K562 (cell line): Measurements from ENCODE around the gene CCDC74B. TPM values are rescaled to one million over a fixed set of nuclear protein-coding genes. Genes with fewer than 3 reads are reported as not detected.
A peak's percentile ranks its signal among the peaks of the same experiment; 100 is the strongest.
"Not testable (repeated sequence)": the region's sequence is repeated elsewhere in the genome, so short reads cannot be mapped to it uniquely, and the experiment has no call there.

Source experiments
- ARID1B ChIP-seq: fragments of 450-650 bp; IDR thresholded peaks from 2 replicates; pipeline ENCODE4 v1.6.1; 2016; ENCODE audit warnings: antibody characterized with exemption, mild to moderate bottlenecking, inconsistent platforms
- DPF2 ChIP-seq: fragments of 450-650 bp; IDR thresholded peaks from 2 replicates; pipeline ENCODE4 v1.6.1; 2016
- ELF1 ChIP-seq: fragments of 200-800 bp; sonication (Bioruptor generic); IDR thresholded peaks from 2 replicates; pipeline ENCODE4 v1.6.1; 2016; ENCODE audit warnings: missing genetic modification characterization, missing compliant biosample characterization
- ELF4 ChIP-seq: fragments of 450-650 bp; formaldehyde crosslinking; IDR thresholded peaks from 2 replicates; pipeline ENCODE4 v1.4.0; 2022; ENCODE audit warnings: missing genetic modification characterization
- FOXK2 ChIP-seq, 2 experiments: fragments of 450-650 bp; IDR thresholded peaks in 1 of 2; conservative IDR thresholded peaks in 1 of 2; 2 replicates each; pipeline ENCODE4 v1.6.1; 2016; ENCODE audit warnings: low read depth in 2 of 2, mild to moderate bottlenecking in 1 of 2
- GATAD2A ChIP-seq: fragments of 450-650 bp; IDR thresholded peaks from 2 replicates; pipeline ENCODE4 v1.6.1; 2017
- MYC ChIP-seq, 2 experiments: fragments of 250-450 bp in 1 of 2; sonication (Bioruptor Pico) in 1 of 2; IDR thresholded peaks; 2 replicates each; pipeline versions ENCODE4 v1.5.1 to v1.6.1; 2012 to 2021; ENCODE audit warnings: low read depth in 2 of 2, borderline replicate concordance in 1 of 2, improper control_type of control experiment in 1 of 2, low read length in 1 of 2, mild to moderate bottlenecking in 1 of 2, moderate library complexity in 1 of 2
- PHF20 ChIP-seq: fragments of 450-650 bp; IDR thresholded peaks from 2 replicates; pipeline ENCODE4 v1.6.1; 2018; ENCODE audit not compliant: partially characterized antibody
- POLR2B ChIP-seq: fragments of 450-650 bp; IDR thresholded peaks from 2 replicates; pipeline ENCODE4 v1.6.1; 2018; ENCODE audit warnings: low read depth; ENCODE audit not compliant: partially characterized antibody
- SMARCA4 ChIP-seq: fragments of 450-650 bp; IDR thresholded peaks from 2 replicates; pipeline ENCODE4 v1.6.1; 2016
- ZKSCAN1 ChIP-seq: fragments of 150-350 bp; IDR thresholded peaks from 2 replicates; pipeline ENCODE4 v1.6.1; 2016; ENCODE audit warnings: low read depth, low read length
- polyA plus RNA-seq, 8 experiments: library from polyadenylated mRNA; depleted of rRNA in 4 of 8; stranded (reverse) in 5 of 8; unstranded in 3 of 8; fragments of >200 nt; fragmentation: Nextera tagmentation in 2 of 8; fragmentation: Illumina TruSeq in 1 of 8; extraction: Ambion mirVana in 2 of 8; extraction: Trizol in 1 of 8; gene quantifications; 2 replicates each; pipeline versions ENCODE4 v1.2.1 to v1.2.3, GENCODE V29; 2011 to 2014; ENCODE audit warnings: inconsistent platforms in 1 of 8, missing spikeins in 1 of 8
- total RNA-seq, 7 experiments: library from RNA; depleted of rRNA in 6 of 7; stranded (reverse); fragments of >200 nt in 6 of 7; fragmentation: Illumina TruSeq in 2 of 7; extraction: Trizol in 2 of 7; gene quantifications; 2 replicates each; pipeline versions ENCODE4 v1.2.1 to v1.2.3, GENCODE V29; 2011 to 2021; ENCODE audit warnings: low replicate concordance in 1 of 7
- TF ChIP-seq, protein P1 (sequence below): fragments of 450-650 bp; IDR thresholded peaks from 2 replicates; pipeline ENCODE4 v1.6.1; 2018; ENCODE audit not compliant: partially characterized antibody
- TF ChIP-seq, protein P2 (sequence below), 3 experiments: IDR thresholded peaks in 2 of 3; conservative IDR thresholded peaks in 1 of 3; 2 replicates each; pipeline ENCODE4 v1.5.1; 2011 to 2012; ENCODE audit warnings: low read length in 3 of 3, mild to moderate bottlenecking in 3 of 3, control low read depth in 2 of 3, improper control_type of control experiment in 1 of 3, inconsistent platforms in 1 of 3, low read depth in 1 of 3, mixed read lengths in 1 of 3, moderate library complexity in 1 of 3; ENCODE audit not compliant: insufficient read depth in 2 of 3
- TF ChIP-seq, protein P3 (sequence below): fragments of 450-650 bp; IDR thresholded peaks from 2 replicates; pipeline ENCODE4 v1.6.1; 2016
- TF ChIP-seq, protein P4 (sequence below): sonication (generic); formaldehyde crosslinking; IDR thresholded peaks from 2 replicates; pipeline ENCODE4 v1.8.0; 2022; ENCODE audit warnings: missing genetic modification reagents, mild to moderate bottlenecking, moderate library complexity, borderline replicate concordance
- TF ChIP-seq, protein P5 (sequence below): fragments of 450-650 bp; IDR thresholded peaks from 2 replicates; pipeline ENCODE4 v1.6.1; 2016; ENCODE audit warnings: borderline replicate concordance

The CCDC74B gene
- total and polyA plus RNA-seq, 9 of the 15 experiments (the other 6 are each of a cell fraction or from before 2014, with no cell fraction given), result 0.04 to 1.5 (median 0.52) TPM; not detected in 1

DNA sequence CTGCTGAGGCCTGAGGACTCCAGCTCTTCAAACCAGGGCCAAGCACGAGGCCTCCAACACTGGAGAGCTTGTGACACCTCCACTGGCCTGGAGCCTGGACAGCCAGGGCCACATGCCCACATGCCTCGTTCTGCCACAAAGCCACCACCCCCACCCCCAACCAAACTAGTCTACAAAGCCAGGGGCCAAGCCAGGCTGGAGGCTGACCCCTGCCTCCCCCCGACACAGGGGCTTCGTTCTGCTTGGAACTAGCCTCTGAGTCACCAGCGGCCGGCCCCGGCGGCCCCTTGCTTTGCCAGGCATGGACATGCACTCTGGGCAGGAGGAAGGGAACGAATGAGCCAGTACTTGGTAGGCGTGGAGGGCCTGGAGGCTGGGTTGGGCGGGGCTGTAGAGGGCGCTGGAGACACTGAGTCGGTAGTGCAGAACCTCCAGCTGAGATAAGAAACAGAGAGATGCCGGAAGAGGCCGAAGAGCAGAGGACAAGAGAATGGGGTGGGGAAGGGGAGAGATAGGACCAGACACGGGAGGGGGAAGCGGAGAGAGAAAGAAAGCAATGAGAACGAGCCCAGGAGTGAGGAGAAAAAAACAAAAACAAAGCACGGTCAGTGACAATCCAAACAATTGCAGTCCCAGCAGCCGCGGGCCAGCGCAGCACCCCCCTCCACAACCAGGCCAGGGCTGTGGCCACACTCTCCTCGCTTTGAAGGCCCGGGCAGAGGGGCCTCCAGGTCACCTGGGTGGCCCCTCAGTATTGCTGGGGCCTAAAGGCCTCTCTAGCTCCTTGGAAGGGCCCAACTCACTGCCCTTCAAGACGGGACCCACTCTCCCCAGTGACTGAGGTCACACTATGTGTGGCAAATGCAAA is 16.2 kb upstream of the CCDC74B start (continued):
- TF ChIP-seq, protein P1, sequence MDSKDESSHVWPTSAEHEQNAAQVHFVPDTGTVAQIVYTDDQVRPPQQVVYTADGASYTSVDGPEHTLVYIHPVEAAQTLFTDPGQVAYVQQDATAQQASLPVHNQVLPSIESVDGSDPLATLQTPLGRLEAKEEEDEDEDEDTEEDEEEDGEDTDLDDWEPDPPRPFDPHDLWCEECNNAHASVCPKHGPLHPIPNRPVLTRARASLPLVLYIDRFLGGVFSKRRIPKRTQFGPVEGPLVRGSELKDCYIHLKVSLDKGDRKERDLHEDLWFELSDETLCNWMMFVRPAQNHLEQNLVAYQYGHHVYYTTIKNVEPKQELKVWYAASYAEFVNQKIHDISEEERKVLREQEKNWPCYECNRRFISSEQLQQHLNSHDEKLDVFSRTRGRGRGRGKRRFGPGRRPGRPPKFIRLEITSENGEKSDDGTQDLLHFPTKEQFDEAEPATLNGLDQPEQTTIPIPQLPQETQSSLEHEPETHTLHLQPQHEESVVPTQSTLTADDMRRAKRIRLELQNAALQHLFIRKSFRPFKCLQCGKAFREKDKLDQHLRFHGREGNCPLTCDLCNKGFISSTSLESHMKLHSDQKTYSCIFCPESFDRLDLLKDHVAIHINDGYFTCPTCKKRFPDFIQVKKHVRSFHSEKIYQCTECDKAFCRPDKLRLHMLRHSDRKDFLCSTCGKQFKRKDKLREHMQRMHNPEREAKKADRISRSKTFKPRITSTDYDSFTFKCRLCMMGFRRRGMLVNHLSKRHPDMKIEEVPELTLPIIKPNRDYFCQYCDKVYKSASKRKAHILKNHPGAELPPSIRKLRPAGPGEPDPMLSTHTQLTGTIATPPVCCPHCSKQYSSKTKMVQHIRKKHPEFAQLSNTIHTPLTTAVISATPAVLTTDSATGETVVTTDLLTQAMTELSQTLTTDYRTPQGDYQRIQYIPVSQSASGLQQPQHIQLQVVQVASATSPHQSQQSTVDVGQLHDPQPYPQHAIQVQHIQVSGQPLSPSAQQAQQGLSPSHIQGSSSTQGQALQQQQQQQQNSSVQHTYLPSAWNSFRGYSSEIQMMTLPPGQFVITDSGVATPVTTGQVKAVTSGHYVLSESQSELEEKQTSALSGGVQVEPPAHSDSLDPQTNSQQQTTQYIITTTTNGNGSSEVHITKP, result peak; percentile 88
- TF ChIP-seq GATAD2A (peak; percentile 48; the same call in 1 of the 2 replicates), DPF2 (peak; percentile 64; the same call in 1 of the 2 replicates), FOXK2 (conservative IDR thresholded peaks at IDR 0.05 in 1 of 2, IDR thresholded peaks at IDR 0.05 in 1 of 2; ENCODE audit: low read depth in 2 of 2) (peak; percentile 61 to 77; a peak in 3 of 4 replicates), MYC (IDR thresholded peaks at IDR 0.05; ENCODE audit: low read depth, low read length) (0 out of 2 replicates have a peak, but pooled peaks have one; percentile 17), ARID1B (0 out of 2 replicates have a peak, but pooled peaks have one; percentile 41), ZKSCAN1 (0 out of 2 replicates have a peak, but pooled peaks have one; percentile 14), ELF1 (tag) (peak; percentile 69), POLR2B (peak; percentile 19), SMARCA4 (peak; percentile 51), ELF4 (CRISPR knock-in tag) (peak; percentile 70; the same call in 1 of the 2 replicates), PHF20 (peak; percentile 45)
- TF ChIP-seq MYC (CRISPR knock-in tag; IDR thresholded peaks at IDR 0.05; ENCODE audit: borderline replicate concordance, low read depth), result not testable (repeated sequence)
- TF ChIP-seq, protein P2, sequence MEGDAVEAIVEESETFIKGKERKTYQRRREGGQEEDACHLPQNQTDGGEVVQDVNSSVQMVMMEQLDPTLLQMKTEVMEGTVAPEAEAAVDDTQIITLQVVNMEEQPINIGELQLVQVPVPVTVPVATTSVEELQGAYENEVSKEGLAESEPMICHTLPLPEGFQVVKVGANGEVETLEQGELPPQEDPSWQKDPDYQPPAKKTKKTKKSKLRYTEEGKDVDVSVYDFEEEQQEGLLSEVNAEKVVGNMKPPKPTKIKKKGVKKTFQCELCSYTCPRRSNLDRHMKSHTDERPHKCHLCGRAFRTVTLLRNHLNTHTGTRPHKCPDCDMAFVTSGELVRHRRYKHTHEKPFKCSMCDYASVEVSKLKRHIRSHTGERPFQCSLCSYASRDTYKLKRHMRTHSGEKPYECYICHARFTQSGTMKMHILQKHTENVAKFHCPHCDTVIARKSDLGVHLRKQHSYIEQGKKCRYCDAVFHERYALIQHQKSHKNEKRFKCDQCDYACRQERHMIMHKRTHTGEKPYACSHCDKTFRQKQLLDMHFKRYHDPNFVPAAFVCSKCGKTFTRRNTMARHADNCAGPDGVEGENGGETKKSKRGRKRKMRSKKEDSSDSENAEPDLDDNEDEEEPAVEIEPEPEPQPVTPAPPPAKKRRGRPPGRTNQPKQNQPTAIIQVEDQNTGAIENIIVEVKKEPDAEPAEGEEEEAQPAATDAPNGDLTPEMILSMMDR (IDR thresholded peaks at IDR 0.05 in 2 of 3, conservative IDR thresholded peaks at IDR 0.05 in 1 of 3; ENCODE audit: insufficient read depth in 2 of 3, low read depth in 1 of 3, low read length in 3 of 3), result peak; percentile 30 to 48 (median 43); a peak in 3 of 6 replicates
- TF ChIP-seq, protein P3, sequence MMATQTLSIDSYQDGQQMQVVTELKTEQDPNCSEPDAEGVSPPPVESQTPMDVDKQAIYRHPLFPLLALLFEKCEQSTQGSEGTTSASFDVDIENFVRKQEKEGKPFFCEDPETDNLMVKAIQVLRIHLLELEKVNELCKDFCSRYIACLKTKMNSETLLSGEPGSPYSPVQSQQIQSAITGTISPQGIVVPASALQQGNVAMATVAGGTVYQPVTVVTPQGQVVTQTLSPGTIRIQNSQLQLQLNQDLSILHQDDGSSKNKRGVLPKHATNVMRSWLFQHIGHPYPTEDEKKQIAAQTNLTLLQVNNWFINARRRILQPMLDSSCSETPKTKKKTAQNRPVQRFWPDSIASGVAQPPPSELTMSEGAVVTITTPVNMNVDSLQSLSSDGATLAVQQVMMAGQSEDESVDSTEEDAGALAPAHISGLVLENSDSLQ, result peak; percentile 30
- TF ChIP-seq, protein P4, sequence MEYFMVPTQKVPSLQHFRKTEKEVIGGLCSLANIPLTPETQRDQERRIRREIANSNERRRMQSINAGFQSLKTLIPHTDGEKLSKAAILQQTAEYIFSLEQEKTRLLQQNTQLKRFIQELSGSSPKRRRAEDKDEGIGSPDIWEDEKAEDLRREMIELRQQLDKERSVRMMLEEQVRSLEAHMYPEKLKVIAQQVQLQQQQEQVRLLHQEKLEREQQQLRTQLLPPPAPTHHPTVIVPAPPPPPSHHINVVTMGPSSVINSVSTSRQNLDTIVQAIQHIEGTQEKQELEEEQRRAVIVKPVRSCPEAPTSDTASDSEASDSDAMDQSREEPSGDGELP (CRISPR knock-in tag), result peak; percentile 70; the same call in 1 of the 2 replicates
- TF ChIP-seq, protein P5, sequence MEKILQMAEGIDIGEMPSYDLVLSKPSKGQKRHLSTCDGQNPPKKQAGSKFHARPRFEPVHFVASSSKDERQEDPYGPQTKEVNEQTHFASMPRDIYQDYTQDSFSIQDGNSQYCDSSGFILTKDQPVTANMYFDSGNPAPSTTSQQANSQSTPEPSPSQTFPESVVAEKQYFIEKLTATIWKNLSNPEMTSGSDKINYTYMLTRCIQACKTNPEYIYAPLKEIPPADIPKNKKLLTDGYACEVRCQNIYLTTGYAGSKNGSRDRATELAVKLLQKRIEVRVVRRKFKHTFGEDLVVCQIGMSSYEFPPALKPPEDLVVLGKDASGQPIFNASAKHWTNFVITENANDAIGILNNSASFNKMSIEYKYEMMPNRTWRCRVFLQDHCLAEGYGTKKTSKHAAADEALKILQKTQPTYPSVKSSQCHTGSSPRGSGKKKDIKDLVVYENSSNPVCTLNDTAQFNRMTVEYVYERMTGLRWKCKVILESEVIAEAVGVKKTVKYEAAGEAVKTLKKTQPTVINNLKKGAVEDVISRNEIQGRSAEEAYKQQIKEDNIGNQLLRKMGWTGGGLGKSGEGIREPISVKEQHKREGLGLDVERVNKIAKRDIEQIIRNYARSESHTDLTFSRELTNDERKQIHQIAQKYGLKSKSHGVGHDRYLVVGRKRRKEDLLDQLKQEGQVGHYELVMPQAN, result peak; percentile 47; the same call in 1 of the 2 replicates
